Neural crest cell (in vitro differentiated cells): ENCODE measurements around the gene GRM8. TPM values are rescaled to one million over a fixed set of nuclear protein-coding genes. Genes with fewer than 3 reads are reported as not detected.
"Not testable (repeated sequence)": the region's sequence is repeated elsewhere in the genome, so short reads cannot be mapped to it uniquely, and the experiment has no call there.

Source experiments
- DNase-seq: peaks from one replicate; pipeline ENCODE4 v3.0.0; 2021; ENCODE audit warnings: low read depth, mixed read lengths, low spot score
- H3K27ac Mint-ChIP-seq: one replicate; pipeline ENCODE4 v1.8.0; 2021; ENCODE audit warnings: mild to moderate bottlenecking, mixed read lengths; ENCODE audit not compliant: unreplicated experiment
- H3K27me3 Mint-ChIP-seq: 2 replicates; pipeline ENCODE4 v1.8.0; 2021; ENCODE audit warnings: low read depth, mild to moderate bottlenecking, mixed read lengths
- H3K36me3 Mint-ChIP-seq: 2 replicates; pipeline ENCODE4 v1.8.0; 2021; ENCODE audit warnings: low read depth, mild to moderate bottlenecking, mixed read lengths
- H3K4me1 Mint-ChIP-seq: 2 replicates; pipeline ENCODE4 v1.8.0; 2021; ENCODE audit warnings: mixed read lengths
- H3K4me3 Mint-ChIP-seq: one replicate; pipeline ENCODE4 v1.8.0; 2021; ENCODE audit warnings: mild to moderate bottlenecking, mixed read lengths
- H3K9me3 Mint-ChIP-seq: 2 replicates; pipeline ENCODE4 v1.8.0; 2021; ENCODE audit warnings: mixed read lengths
- total RNA-seq: library from RNA; stranded (reverse); gene quantifications from 2 replicates; pipeline ENCODE4 v1.2.1, GENCODE V29; 2021
- TF ChIP-seq, protein P1 (sequence below): fragments of 200-600 bp; sonication (generic); conservative IDR thresholded peaks from 2 replicates; pipeline ENCODE4 v1.5.0; 2021; ENCODE audit warnings: antibody characterized with exemption, mild to moderate bottlenecking

The GRM8 gene
- total RNA-seq, 1 donor from 2014 or later, result 2.6 TPM

DNA sequence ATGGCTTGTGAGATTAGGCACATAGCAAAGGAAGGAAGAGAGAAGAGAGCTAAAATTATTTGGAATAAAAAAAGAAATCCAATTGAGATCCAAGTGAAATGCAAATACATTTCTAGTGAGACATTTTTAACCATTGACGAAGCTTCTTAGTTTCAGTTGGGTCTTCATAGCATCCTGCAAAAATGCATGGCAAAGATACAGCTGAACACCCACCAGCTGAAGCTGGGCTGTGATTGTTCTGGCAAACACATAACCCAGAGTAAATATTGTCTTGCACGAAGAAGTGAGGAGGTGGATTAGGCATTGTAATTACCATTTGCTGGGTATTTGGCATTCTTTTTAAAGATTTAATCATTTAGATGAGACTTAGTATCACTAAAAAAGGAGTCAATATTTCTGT lies 409.4 kb downstream of the GRM8 start:
- Mint-ChIP-seq H3K4me3 (no peak overlapping the region), H3K9me3 (peaks cover 6% of the 10 kb centered on the region), H3K4me1 (no peaks in the 10 kb centered on the region), H3K36me3 (no peaks in the 10 kb centered on the region), H3K27me3 (peaks cover 8% of the 10 kb centered on the region), H3K27ac (no peak overlapping the region)
- TF ChIP-seq, protein P1, sequence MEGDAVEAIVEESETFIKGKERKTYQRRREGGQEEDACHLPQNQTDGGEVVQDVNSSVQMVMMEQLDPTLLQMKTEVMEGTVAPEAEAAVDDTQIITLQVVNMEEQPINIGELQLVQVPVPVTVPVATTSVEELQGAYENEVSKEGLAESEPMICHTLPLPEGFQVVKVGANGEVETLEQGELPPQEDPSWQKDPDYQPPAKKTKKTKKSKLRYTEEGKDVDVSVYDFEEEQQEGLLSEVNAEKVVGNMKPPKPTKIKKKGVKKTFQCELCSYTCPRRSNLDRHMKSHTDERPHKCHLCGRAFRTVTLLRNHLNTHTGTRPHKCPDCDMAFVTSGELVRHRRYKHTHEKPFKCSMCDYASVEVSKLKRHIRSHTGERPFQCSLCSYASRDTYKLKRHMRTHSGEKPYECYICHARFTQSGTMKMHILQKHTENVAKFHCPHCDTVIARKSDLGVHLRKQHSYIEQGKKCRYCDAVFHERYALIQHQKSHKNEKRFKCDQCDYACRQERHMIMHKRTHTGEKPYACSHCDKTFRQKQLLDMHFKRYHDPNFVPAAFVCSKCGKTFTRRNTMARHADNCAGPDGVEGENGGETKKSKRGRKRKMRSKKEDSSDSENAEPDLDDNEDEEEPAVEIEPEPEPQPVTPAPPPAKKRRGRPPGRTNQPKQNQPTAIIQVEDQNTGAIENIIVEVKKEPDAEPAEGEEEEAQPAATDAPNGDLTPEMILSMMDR, result no peak
- no peak for DNase-seq

DNA sequence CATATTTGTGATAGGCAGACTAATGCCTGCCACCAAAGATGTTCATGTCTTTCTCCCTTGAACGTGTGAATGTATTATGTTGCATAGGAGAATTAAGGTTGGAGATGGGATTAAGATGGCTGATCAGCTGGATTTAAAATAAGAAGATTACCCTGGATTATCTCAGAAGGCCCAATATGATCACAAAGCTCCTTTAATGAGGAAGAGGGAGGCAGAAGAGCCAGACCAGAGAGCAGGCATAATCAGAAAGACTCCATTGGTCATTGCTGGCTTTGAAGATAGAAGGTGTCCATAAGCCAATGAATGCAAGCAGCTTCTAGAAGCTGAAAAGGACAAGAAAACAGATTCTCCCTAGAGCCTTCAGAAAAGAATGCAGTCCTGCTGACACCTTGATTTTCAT lies 410.3 kb downstream of the GRM8 start:
- no peaks in the 10 kb centered on the region for H3K36me3 Mint-ChIP-seq
- no peaks in the 10 kb centered on the region for H3K9me3 Mint-ChIP-seq
- DNase-seq, result no peak
- peaks cover 2% of the 10 kb centered on the region for H3K27me3 Mint-ChIP-seq
- H3K4me3 Mint-ChIP-seq, result no peak overlapping the region
- H3K4me1 Mint-ChIP-seq, result no peaks in the 10 kb centered on the region
- TF ChIP-seq, protein P1, result no peak
- H3K27ac Mint-ChIP-seq, result no peak overlapping the region

- Mint-ChIP-seq H3K27ac (no peak overlapping the region), H3K36me3 (no peaks in the 10 kb centered on the region), H3K4me1 (no peaks in the 10 kb centered on the region), H3K9me3 (no peaks in the 10 kb centered on the region), H3K4me3 (no peak overlapping the region), H3K27me3 (peaks cover 2% of the 10 kb centered on the region)
- no peak for DNase-seq
- TF ChIP-seq, protein P1, result no peak
Observed at GRCh38 chr7:126840869-126841268, 411.9 kb downstream of the GRM8 start.

- Mint-ChIP-seq H3K27me3 (no peaks in the 10 kb centered on the region), H3K27ac (no peak overlapping the region), H3K36me3 (no peaks in the 10 kb centered on the region), H3K4me3 (no peak overlapping the region), H3K9me3 (no peaks in the 10 kb centered on the region), H3K4me1 (no peaks in the 10 kb centered on the region)
- DNase-seq, result no peak
- TF ChIP-seq, protein P1, result no peak
Observed at GRCh38 chr7:126839624-126840023, 413.1 kb downstream of the GRM8 start.

DNA sequence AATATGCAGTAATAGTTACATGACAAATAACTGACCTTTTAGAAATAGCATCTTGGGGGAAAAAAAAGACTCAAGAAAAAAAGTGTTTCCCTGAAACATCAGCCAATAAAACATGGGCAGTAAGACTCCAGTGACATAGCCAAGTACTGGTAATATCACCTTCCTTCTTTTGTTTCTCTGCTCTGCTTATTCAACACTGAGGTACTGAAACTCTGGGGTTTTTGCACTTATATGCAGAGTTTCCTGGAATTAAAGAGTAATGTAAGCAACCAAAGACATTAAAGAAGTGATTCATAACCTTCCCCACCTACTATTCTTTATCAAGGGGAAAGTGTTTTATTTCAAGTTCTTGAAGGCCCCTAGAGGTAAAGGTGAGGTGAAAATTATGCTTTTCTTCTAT lies 414.5 kb downstream of the GRM8 start:
- DNase-seq, result no peak
- Mint-ChIP-seq H3K27ac (no peak overlapping the region), H3K27me3 (no peaks in the 10 kb centered on the region), H3K4me1 (no peaks in the 10 kb centered on the region), H3K36me3 (no peaks in the 10 kb centered on the region), H3K9me3 (no peaks in the 10 kb centered on the region), H3K4me3 (no peak overlapping the region)
- TF ChIP-seq, protein P1, result no peak

- H3K4me3 Mint-ChIP-seq, H3K9me3 Mint-ChIP-seq, DNase-seq, H3K36me3 Mint-ChIP-seq, H3K27ac Mint-ChIP-seq, H3K4me1 Mint-ChIP-seq, H3K27me3 Mint-ChIP-seq: not testable (repeated sequence)
Observed at GRCh38 chr7:126831241-126831640, 421.5 kb downstream of the GRM8 start.
